ENCODE measurements around the gene CGB1. TPM values are rescaled to one million over a fixed set of nuclear protein-coding genes. Genes with fewer than 3 reads are reported as not detected.
"Not testable (repeated sequence)": the region's sequence is repeated elsewhere in the genome, so short reads cannot be mapped to it uniquely, and the experiment has no call there.

CGB1 gene
- total RNA-seq, 1 donor from 2014 or later, result not detected

- no peak for DNase-seq (ENCODE audit: low spot score)
These were observed 21.9 kb upstream of the CGB1 start for GRCh38 chr19:49058562-49058961.

DNA sequence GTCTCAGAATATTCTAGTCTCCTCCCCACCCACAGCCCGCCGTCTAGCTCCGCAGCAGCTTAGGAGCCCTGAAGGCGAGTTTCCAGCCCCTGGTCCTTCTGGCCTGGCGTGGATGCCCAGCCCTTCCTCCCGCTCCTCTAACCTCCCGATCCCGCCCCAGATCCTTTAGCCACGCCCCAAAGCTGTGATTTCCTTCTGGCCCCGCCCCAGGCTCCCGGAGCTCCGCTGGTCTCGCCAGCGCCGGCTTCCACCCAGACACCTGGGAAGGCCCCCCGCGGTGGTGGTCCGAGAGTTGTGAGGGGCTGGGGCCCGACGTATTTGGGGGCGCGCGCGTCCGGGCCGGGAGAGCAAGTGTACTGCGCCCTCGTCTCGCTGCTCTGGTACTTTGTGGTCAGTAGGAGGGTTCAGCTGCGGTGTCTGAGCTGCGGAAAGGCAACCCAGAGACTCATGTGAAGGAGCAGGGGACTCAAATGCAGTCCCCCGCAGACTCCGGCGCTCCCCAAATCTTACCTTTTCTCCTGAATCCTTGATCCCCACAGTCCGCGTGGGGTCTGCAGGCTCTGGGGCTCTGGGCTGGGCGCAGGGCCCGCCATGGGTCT is 21.0 kb upstream of the CGB1 start, which contains the start of gene CGB7:
TSS of gene CGB7 (minus strand) at position 114 of the 599 bp plus-strand sequence. CDS start 2,374 bp downstream, outside the sequence.
- DNase-seq (ENCODE audit: low spot score), result peak; percentile 49

- not testable (repeated sequence) for DNase-seq (ENCODE audit: low spot score)
These were observed 20.4 kb upstream of the CGB1 start for GRCh38 chr19:49056902-49057596.

DNA sequence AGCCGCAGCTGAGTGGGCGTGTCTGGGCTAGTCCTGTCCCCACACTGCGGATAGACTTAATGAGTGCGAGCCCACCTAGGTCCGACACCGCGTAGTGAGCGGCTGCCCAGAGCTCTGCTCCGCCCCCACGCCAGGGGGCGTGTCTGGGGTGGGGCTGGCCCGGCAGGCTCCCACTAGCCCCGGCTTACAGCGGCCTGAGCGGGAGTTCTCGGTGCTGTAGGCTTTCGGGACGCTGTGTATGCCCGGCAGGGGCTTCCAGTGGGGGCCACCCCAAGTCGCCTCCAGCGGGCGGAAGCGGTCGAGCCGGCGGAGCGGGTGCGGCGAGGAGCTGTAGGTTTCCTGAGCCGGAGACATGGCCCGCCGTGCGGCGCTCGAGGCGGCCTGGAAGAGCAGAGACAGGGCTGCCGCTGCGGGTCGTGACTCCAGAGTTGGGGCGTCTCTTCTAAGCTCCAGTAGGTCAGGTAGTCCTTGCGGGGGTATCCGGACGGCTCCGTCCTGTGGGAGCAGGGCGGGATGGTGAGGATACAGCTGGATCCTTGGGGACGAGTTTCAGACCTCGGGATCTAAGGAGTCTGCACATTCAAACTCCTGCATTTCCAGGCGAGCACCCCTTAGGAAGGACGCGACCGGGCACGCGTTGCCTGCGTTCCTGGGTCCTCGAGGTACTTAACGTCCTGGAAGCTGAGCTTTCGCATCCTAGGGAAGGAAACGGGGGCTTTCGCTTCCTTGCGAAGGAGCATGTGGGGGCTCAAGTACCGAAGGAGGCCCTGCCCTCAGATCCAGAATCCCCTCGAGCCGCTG is 19.6 kb upstream of the CGB1 start:
- DNase-seq (ENCODE audit: low spot score), result peak; percentile 29

- not testable (repeated sequence) for DNase-seq (ENCODE audit: low spot score)
These were observed 13.8 kb upstream of the CGB1 start for GRCh38 chr19:49050376-49051033.

GRCh38 chr19:49049834-49050233 is 13.1 kb upstream of the CGB1 start:
- DNase-seq (ENCODE audit: low spot score), result not testable (repeated sequence)

- not testable (repeated sequence) for DNase-seq (ENCODE audit: low spot score)
These were observed 12.3 kb upstream of the CGB1 start, which contains the start of gene CGB8 for GRCh38 chr19:49049011-49049410. Gene CGB8 (minus strand): TSS chr19:49049111. CDS start chr19:49048739, 372 bp downstream.

DNA sequence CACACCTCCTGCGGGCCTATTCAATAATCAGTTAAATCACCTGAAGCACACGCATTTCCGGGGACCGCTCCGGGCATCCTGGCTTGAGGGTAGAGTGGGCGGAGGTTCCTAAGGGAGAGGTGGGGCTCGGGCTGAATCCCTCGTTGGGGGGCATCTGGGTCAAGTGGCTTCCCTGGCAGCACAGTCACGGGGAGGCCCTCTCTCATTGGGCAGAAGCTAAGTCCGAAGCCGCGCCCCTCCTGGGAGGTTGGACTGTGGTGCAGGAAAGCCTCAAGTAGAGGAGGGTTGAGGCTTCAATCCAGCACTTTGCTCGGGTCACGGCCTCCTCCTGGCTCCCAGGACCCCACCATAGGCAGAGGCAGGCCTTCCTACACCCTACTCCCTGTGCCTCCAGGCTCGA is 6.9 kb upstream of the CGB1 start, which contains the start of gene CGB5:
TSS of gene CGB5 (plus strand) at position 301 of the 400 bp plus-strand sequence. CDS start 362 bp downstream, outside the sequence.
- not testable (repeated sequence) for DNase-seq (ENCODE audit: low spot score)

GRCh38 chr19:49042666-49043065 is 6.0 kb upstream of the CGB1 start:
- not testable (repeated sequence) for DNase-seq (ENCODE audit: low spot score)

- no peak for DNase-seq (ENCODE audit: low spot score)
These were observed 5.5 kb upstream of the CGB1 start for GRCh38 chr19:49042177-49042576.

- not testable (repeated sequence) for DNase-seq (ENCODE audit: low spot score)
These were observed 3.0 kb upstream of the CGB1 start for GRCh38 chr19:49039736-49040135.

- DNase-seq (ENCODE audit: low spot score), result not testable (repeated sequence)
These were observed 2.0 kb upstream of the CGB1 start for GRCh38 chr19:49038557-49039276.

DNA sequence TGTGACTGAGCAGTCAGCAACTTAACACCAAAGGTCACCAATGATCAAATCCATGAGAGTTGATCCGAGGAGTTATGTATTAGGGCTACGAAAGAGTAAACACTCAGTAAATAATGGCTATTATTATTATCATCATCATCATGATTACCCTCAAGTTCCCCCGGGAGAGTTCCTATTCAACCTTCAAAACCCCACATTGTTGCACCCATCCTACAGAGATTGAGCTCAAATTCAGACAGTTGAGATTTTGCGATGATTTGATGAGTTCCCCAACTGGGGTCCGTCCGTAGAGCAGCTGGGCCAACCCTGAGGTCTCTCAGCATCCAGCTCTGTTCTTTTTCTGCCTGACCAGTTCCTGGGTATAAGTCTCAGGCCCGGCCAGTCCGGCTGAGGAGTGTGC is 1.4 kb upstream of the CGB1 start:
- DNase-seq (ENCODE audit: low spot score), result not testable (repeated sequence)

DNA sequence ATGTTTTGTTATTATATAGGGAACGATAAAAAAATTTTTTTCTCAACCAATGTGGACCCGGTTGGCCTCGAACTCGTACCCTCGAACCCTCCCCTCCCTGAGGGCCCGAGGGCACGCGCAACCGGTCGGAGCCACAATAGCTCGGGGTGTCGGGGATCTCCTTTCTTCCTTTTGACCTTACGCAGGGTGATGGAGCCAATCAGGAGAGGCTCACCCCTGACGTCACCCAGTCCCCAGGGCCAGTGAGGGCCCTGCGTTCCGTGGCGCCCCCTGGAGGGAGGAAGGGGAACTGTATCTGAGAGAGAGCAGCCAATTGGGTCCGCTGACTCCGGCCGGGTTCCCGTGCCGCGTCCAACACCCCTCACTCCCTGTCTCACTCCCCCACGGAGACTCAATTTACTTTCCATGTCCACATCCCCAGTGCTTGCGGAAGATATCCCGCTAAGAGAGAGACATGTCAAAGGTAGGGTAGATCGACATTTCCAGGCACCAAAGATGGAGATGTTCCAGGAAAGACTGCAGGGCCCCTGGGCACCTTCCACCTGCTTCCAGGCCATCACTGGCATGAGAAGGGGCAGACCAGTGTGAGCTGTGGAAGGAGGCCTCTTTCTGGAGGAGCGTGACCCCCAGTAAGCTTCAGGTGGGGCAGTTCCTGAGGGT is 4.9 kb downstream of the CGB1 start, which contains the start of gene CGB2:
TSS of gene CGB2 (plus strand) at position 249 of the 660 bp plus-strand sequence. CDS start at position 455, 206 bp downstream.
- not testable (repeated sequence) for DNase-seq (ENCODE audit: low spot score)

- not testable (repeated sequence) for DNase-seq (ENCODE audit: low spot score)
These were observed 6.4 kb downstream of the CGB1 start for GRCh38 chr19:49030323-49030722.

GRCh38 chr19:49029749-49030148 is 6.9 kb downstream of the CGB1 start:
- DNase-seq (ENCODE audit: low spot score), result not testable (repeated sequence)

- DNase-seq (ENCODE audit: low spot score), result not testable (repeated sequence)
These were observed 8.0 kb downstream of the CGB1 start for GRCh38 chr19:49028686-49029085.

DNA sequence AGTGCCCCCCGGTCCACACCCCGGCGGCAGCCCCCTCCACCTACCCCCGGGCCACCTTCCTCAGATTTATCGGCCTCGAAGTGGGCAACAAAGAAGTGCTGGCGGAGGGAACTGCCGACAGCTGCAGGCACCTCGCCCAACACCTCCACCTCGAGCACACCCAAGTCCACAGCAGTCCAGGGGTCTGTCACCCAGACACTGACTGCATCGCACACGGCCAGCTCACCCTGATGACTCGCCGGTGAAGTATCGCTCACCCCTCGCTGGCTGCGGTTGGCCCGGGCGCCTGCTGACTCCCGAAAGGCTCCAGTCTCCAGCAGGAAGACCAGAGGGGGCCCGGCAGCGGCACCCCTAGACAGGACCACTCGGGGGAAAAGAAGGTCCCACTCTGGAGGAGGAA is 11.1 kb downstream of the CGB1 start:
- not testable (repeated sequence) for DNase-seq (ENCODE audit: low spot score)

DNA sequence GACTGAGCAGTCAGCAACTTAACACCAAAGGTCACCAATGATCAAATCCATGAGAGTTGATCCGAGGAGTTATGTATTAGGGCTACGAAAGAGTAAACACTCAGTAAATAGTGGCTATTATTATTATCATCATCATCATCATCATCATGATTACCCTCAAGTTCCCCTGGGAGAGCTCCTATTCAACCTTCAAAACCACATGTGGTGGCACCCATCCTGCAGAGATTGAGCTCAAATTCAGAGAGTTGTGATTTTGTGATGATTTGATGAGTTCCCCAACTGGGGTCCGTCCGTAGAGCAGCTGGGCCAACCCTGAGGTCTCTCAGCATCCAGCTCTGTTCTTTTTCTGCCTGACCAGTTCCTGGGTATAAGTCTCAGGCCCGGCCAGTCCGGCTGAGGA is 11.6 kb downstream of the CGB1 start:
- not testable (repeated sequence) for DNase-seq (ENCODE audit: low spot score)

- DNase-seq (ENCODE audit: low spot score), result not testable (repeated sequence)
These were observed 12.5 kb downstream of the CGB1 start, which contains the start of gene CGB3 for GRCh38 chr19:49024233-49024632. Gene CGB3 (minus strand): TSS chr19:49024333. CDS start chr19:49023971, 362 bp downstream.
